ENCODE data around the gene RPS23. TPM values are rescaled to one million over a fixed set of nuclear protein-coding genes. Genes with fewer than 3 reads are reported as not detected.

The RPS23 gene
- total RNA-seq, 1 donor from 2014 or later: 2,334 TPM

- no peaks in the 10 kb centered on the region for H3K36me3 ChIP-seq
- H3K4me3 ChIP-seq: no peak overlapping the region
- intact Hi-C loops (cut with DNase I): no loop called here
- no peaks in the 10 kb centered on the region for H3K27me3 ChIP-seq
- H3K9me3 ChIP-seq: no peaks in the 10 kb centered on the region
- DNase-seq (ENCODE audit: extremely low spot score in 2 of 2): no peak
- no peak overlapping the region for H3K27ac ChIP-seq
- no peaks in the 10 kb centered on the region for H3K4me1 ChIP-seq
- TF ChIP-seq POLR2A (IDR thresholded peaks at IDR 0.05): no peak
- TF ChIP-seq CTCF (IDR thresholded peaks at IDR 0.05): no peak
- no peak for TF ChIP-seq POLR2AphosphoS5 (IDR thresholded peaks at IDR 0.05; ENCODE audit: insufficient read depth in 1 of 2, low read depth in 1 of 2)
Observed at GRCh38 chr5:82252744-82253143, 25.4 kb downstream of the RPS23 start.

GRCh38 chr5:82246960-82247574, 31.1 kb downstream of the RPS23 start:
- DNase-seq (ENCODE audit: extremely low spot score in 2 of 2): no peak
- intact Hi-C loops (cut with DNase I): no loop called here
- H3K36me3 ChIP-seq: no peaks in the 10 kb centered on the region
- H3K4me1 ChIP-seq: no peaks in the 10 kb centered on the region
- peaks cover 3% of the 10 kb centered on the region for H3K9me3 ChIP-seq
- H3K27ac ChIP-seq: no peak overlapping the region
- H3K27me3 ChIP-seq: no peaks in the 10 kb centered on the region
- H3K4me3 ChIP-seq: no peak overlapping the region
- no peak for TF ChIP-seq CTCF (IDR thresholded peaks at IDR 0.05)
- TF ChIP-seq POLR2A (IDR thresholded peaks at IDR 0.05): no peak
- no peak for TF ChIP-seq POLR2AphosphoS5 (IDR thresholded peaks at IDR 0.05; ENCODE audit: insufficient read depth in 1 of 2, low read depth in 1 of 2)

GRCh38 chr5:82244854-82245635, 33.1 kb downstream of the RPS23 start:
- Histone ChIP-seq H3K4me3 (no peak overlapping the region), H3K36me3 (no peaks in the 10 kb centered on the region), H3K27ac (no peak overlapping the region), H3K27me3 (no peaks in the 10 kb centered on the region), H3K9me3 (peaks cover 3% of the 10 kb centered on the region), H3K4me1 (no peaks in the 10 kb centered on the region)
- TF ChIP-seq POLR2AphosphoS5 (IDR thresholded peaks at IDR 0.05; ENCODE audit: insufficient read depth in 1 of 2, low read depth in 1 of 2) (no peak), POLR2A (IDR thresholded peaks at IDR 0.05) (no peak), CTCF (IDR thresholded peaks at IDR 0.05) (no peak)
- no peak for DNase-seq (ENCODE audit: extremely low spot score in 2 of 2)
- intact Hi-C loops (cut with DNase I): no loop called here

GRCh38 chr5:82244151-82244550, 34.0 kb downstream of the RPS23 start:
- intact Hi-C loops (cut with DNase I): no loop called here
- Histone ChIP-seq H3K27ac (no peak overlapping the region), H3K36me3 (no peaks in the 10 kb centered on the region), H3K4me1 (no peaks in the 10 kb centered on the region), H3K4me3 (no peak overlapping the region), H3K27me3 (no peaks in the 10 kb centered on the region), H3K9me3 (peaks cover 3% of the 10 kb centered on the region)
- TF ChIP-seq CTCF (IDR thresholded peaks at IDR 0.05): no peak
- no peak for TF ChIP-seq POLR2A (IDR thresholded peaks at IDR 0.05)
- TF ChIP-seq POLR2AphosphoS5 (IDR thresholded peaks at IDR 0.05; ENCODE audit: insufficient read depth in 1 of 2, low read depth in 1 of 2): no peak
- DNase-seq (ENCODE audit: extremely low spot score in 2 of 2): no peak

DNA sequence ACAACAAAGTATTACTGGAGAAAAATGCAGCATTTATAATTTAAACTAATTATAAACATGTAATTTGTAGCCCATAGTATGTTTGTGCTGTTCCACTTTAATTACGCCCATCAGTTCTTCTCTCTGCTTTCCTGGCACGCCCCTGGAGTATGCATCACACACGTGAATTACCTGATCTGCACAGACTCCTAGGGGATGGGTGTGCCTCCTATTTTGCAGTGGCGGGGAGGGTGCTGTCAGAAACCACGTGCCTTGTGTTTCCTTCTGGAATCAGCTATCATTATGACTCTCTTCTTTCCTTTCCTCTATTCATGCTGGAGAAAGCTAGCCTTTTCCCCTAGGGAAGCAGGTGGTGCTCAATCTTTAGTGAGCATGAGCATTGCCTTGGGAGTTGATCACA, 43.3 kb downstream of the RPS23 start:
- DNase-seq (ENCODE audit: extremely low spot score in 2 of 2): no peak
- no peaks in the 10 kb centered on the region for H3K9me3 ChIP-seq
- no peak overlapping the region for H3K4me3 ChIP-seq
- TF ChIP-seq POLR2A (IDR thresholded peaks at IDR 0.05) (no peak), POLR2AphosphoS5 (IDR thresholded peaks at IDR 0.05; ENCODE audit: insufficient read depth in 1 of 2, low read depth in 1 of 2) (no peak), CTCF (IDR thresholded peaks at IDR 0.05) (no peak)
- no peak overlapping the region for H3K27ac ChIP-seq
- intact Hi-C loops (cut with DNase I): no loop called here
- no peaks in the 10 kb centered on the region for H3K4me1 ChIP-seq
- H3K27me3 ChIP-seq: no peaks in the 10 kb centered on the region
- no peaks in the 10 kb centered on the region for H3K36me3 ChIP-seq
